OCI-M1 (cell line): ENCODE measurements around the gene OSBPL3.
"Not testable (repeated sequence)": the region's sequence is repeated elsewhere in the genome, so short reads cannot be mapped to it uniquely, and the experiment has no call there.

Experiments used
- DNase-seq: peaks from one replicate; lab custom pipeline; 2025; lab: John Stamatoyannopoulos, UW

The OSBPL3 gene

DNA sequence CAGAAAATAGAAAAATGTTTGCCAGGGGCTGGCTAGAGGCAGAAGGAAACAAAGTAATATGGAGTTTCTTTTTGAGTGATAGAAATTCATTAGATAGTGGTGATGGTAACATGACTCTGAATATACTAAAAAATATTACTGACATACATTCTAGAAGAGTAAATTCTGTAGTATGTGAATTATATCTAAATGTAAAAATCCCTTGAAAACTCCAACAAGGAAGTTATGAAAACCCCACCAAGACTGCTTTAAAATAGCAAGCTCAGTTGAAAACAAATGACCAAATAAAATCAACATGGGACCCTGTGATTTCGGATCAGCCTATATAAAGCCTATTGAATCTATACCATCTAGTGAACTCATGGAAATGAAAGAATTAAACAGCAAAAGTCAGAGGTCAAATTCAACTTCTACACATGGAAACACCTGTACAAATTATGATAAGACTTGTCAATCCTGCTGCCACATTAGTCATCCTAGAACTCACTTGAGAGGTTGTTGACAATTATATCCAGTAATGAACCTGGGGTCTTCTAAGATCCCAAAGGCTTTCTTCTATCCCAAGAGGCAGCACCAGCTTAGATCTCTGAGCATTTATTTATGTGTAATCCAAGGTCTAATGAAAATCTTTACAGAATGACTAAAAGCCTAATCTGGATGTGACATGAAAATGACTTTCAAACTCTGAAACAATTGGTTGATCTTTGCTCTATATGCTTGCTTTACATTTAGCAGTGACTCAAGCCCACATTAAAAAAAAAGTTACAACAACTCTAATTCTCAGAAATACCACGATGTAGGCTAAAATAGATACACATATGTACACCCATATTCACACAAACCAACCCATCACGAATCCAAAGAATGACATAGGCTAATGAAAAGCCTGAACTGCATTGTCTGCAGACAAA, 59.3 kb downstream of the OSBPL3 start:
- peak; percentile 81 for DNase-seq

DNA sequence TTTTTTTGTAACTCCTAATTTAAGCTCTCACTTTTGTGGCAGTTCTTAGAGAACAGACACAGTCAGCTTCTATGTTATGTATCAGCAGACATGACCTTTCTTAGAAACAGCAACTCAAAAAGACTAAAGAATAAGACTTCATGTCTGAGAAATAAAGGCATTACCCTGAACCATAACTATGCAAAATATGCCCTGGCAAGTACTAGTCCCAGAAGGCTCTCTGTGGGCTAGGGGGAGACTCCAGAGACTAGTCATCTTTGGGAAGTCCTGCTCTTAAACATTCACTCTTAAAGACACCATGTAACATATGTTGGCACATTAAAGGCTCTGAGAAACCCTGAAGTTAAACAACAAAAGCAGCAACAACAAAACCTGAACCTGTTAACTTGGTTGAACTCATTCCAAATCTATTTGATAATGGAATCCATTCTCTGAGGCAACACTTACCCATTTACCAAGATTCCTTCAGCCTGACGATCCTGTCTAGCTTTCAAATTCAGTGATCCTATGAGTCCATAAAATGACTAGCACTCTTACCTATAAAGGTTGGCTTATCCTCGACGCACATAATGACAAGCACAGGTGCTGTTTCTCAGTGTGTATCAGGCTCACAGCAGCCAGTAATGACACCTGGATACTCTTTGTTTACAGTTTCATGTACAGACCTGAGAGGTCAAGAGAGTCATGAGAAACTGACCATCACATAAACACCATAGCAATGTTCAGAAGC, 62.3 kb downstream of the OSBPL3 start:
- DNase-seq: no peak

DNA sequence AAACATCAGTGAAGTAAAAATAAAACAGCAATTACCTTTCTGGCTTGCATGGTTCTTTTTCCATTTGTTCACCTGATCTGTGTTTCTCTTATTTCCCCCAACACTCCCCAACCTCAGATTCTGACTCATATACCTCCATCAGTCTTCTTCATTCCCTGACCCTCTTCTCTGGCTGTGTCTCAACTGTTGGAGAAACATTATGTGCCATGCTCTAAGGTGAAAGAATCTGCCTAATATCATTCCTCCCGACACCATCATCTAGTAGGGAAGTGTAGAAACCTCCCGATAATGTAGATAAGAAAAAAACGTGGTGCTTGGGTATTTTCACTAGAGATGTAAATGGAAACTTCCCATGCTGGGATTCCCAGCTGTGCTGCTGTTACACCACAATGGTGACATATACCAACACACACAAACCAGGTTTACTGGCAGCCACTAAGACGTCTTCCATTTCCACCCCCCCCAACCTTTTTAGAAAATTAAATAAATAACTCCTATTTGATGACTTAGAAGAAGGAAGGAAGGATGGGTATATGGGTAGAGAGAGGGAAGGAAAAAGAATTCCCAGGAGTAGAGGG, 63.4 kb downstream of the OSBPL3 start:
- no peak for DNase-seq

DNA sequence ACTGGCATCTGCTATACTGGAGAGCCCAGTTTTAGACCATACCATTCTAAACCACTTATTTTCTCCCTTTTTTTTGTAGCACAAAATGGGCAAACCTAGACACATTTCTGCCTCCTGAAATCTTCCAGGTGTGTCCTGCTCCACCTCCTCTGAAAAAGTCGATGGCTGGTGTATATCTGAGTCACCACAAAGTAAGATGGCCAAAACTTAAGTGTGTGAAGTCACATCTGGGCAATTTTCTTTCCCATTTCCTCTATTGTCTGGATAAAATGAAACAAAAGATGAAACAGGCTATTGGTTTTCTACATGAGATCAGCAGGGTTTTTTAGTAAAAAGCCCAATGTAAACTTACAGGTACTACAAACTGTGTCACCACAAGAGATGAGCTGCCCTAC, 65.5 kb downstream of the OSBPL3 start:
- no peak for DNase-seq

DNA sequence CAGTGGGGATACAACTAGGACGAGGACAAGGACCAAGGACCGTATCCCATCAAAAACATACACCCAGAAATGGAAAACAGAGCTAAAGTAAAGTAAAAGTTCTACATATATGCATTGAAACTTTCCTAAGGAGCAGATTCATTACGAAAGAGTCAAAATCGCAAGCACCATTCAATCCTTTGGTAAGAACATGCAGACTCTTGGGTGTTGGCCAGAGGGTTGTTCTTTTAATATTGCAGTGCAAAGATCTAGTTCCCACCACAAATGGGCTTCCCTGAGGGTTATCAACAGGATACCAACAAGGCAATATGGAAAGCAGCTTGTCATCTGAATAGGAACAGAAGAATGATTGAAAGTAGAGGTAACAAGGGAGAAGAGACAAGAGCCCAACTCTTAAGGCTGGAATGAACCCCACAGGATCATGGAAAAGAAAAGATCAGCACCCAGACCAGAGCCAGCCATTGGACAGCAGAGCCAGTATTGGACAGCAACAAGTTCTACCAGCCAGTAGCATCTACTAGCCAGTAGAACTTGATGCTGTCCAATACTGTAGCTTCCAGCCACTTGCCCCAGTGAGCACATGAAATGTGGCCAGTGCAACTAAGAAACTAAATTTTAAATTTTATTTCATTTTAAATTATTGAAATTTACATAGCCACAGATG, 66.0 kb downstream of the OSBPL3 start:
- no peak for DNase-seq

DNA sequence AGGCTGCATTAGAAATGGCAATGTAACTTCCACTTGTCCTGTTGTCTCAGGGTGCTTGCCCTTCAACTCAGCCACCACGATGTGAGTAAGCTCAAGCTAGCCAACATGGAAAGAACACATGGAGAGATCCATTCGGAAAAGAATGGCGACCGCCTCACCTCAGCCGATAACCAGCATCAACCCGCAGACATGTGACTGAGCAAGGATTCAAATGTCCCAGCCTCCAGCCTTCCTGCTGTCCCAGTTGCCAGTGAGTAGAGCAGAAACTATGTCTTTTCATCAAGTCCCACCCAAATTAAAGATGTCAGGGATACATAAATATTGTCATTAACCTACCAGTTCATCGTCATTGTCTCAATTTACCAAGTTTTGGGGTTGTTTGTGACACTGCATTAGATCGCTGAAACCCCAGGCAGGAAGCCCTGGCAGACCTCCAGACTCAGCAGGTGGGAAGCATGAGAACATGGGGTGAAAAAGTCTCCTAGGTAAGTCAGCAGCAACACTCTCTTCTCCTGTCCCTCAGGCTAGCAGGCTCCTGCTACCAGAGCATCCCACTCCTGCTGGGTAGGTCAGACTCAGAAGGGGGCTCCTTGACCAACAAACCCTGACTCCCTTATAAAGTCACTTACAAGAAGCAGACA, 67.0 kb downstream of the OSBPL3 start:
- DNase-seq: no peak

DNA sequence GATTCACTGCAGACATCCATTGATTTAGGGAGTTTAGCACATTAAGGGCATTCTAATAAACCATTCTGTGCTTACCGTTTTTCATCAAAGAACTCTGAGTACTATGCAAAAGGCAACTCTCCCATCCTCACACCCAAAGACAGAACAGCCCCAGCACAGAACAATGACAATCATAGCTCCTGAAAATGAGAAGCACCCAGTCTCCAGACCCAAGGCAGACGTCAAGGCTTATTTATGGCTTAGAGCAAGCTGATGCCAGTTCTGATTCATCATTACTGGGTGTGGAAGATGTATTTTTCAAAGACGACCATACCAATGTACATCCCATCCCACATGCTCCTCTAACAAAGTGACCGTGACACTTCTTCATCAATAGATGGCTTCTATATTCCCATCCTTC, 67.6 kb downstream of the OSBPL3 start:
- no peak for DNase-seq

DNA sequence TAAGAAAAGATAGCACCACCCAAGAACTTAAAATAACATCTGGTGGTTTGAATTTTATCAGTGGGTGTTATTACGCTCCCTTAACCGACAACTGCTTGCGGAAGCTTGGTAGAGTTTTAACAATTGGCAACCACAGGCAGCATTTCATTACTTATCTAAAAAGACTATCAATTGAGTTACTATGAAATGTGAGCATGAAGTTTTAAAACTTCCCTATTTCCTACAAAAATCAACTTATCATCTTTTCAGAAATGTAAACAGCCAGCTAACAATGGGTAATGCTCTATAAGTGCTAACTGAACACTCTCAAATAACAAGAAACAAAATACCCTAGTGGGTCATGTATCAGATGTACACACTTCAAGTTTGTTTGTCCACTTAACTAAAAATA, 68.8 kb downstream of the OSBPL3 start:
- peak; percentile 86 for DNase-seq

DNA sequence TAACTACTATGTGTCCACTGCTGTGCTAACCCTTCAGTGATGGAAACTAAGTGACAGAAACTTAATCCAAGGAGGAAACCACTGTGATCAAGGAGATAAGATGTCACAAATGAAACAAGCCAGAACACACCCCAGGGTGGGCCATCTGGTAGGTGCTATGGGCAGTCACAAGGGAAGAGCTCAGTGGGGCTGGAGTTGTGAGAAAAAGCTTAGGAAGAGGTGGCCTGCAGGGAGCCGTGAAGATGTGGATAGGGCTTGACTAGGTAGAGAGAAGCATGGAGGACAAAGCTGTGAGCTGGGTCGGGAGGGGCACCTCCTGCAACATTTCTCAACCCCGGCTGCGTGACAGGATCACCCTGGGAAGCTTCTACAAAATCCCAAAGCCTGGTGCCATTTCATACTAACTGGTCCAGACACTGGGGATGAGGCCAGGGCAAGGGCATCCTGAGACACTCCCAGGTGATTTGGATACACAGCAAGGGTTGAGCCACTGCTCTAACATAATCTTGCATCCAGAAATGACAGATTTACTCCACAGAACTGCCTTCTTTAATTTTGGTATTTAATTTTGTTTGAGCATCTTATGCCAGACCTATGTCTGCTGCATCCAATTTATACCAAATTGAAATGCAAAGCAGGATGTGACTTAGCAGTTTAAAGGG, 69.3 kb downstream of the OSBPL3 start:
- peak; percentile 19 for DNase-seq

DNA sequence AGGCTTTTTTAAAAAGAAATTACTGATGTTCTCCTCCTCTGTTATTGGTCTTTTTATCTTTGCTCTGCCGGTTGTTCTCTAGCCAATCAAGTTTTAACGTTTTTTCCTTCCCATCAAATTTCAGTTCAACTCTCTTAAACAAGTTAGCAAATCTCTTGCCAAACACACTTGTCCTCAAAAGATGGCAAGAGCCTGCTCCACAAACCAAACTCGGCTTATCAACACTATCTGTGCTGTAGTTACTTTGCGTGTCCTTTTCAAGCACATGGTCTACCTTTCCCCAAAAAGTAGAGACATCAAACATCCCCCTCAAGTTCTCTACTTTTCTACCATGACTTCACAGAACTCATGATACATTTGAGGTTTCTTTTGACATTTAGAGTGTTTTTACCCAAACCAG, 71.3 kb downstream of the OSBPL3 start:
- peak; percentile 27 for DNase-seq

DNA sequence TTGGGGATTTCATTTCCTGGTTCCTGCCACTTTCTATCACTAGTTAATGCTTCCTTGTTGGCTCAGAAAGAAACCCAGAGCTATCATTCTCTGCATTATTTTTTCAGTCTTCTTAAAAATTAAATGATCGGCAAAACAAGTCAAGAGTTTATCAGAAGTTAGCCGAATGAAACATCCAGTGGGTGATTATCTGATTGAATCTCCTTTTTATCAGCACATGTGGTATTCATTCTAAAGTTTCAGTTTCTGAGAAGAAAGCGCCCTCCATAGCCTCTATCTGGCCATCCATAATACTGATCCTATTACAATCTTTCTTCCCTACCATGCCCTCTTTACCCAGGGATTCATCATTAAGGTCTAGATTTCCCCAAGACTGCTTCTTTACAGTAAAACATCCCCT, 71.8 kb downstream of the OSBPL3 start:
- peak; percentile 31 for DNase-seq

DNA sequence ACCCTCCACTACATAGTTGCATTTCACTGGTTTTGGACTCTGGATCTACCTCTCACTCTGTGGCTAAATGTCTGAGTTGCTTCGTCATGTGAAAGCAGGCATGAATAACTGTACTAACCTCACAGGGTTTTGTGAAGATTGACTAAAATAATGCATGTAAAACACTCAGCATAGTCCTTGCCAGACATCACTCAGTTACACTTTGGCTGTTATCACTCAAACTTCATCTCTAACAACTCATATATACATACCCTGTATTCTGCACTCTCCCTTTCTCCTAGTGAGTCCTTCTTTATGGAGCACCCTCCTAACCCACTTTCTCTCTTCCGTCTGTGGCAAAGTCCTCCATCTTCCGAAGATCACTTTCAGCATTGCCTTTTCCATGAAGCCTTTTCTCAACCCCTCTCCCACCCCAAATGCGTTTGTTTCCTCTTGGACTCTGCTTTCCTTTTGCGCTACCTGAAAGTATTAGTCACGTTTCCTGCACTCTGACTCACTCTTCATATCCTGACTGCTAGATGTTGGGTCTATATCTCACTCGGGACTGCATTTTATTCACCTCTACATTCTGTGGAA, 72.6 kb downstream of the OSBPL3 start:
- no peak for DNase-seq

DNA sequence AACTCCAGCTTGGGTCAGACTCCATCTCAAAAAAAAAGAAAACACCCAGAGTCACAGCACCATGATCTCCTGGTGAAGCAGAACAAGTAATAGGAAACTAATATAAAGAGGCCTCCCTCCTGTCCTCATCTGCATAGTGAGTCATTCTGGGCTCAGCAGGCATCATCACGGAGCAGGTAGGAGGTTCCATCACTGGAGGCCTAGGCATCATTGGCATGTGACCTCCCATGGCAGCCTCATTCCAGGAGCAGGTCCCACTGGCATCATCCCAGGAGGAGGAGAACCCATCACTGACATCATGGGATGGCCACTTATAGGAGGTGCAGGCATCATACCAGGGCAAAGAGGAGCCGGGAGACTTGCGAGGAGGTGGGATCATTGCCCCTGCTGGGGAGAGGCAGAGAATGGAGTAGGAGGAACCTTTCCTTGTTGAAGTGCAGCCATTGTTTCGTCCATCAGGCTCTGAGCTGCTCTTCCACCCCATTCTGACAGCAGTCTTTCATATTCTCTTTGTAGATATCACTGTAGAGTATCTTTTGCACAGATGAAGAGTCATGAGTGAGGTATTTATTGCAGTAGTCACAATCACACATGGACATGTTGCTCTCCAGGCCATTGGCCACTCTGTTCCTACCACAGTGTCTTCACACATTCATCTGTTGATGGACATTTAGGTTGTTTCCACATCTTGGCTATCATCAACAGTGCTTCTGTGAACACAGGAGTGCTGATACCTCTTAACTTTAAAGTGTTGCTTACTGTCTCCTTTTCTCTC, 73.8 kb downstream of the OSBPL3 start:
- no peak for DNase-seq

DNA sequence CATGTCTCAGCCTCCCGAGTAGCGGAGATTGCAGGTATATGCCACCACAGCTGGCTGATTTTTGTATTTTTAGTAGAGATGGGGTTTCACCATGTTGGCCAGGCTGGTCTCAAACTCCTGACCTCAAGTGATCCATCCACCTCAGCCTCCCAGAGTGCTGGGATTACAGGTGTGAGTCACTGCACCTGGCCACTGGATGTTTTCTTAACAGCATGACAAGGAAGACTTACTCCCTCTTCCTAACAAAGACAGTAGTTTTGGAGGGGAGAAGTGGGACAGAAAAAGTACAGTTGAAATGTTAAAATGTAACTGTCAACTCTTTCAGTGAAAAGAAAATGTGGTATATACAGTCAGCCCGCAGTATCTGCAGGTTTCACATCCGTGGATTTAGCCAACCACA, 76.0 kb downstream of the OSBPL3 start:
- not testable (repeated sequence) for DNase-seq

DNA sequence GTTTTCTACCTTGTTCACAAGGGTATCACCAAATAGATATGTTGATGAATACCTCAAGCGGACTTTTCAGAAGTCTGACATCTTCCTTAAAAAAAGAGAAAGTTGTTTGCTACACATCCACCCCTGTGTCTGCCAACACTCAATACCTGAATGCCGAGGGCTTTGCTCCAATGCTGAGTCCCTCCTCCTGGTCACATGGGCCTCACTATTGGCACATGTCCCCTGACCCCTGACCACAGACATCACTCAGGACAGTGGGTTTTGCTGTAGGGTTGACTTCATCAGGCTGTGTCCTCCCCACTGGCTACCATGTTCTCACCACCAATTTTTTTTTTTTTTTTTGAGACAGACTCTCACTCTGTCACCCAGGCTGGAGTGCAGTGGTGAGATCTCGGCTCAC, 76.4 kb downstream of the OSBPL3 start:
- no peak for DNase-seq

DNA sequence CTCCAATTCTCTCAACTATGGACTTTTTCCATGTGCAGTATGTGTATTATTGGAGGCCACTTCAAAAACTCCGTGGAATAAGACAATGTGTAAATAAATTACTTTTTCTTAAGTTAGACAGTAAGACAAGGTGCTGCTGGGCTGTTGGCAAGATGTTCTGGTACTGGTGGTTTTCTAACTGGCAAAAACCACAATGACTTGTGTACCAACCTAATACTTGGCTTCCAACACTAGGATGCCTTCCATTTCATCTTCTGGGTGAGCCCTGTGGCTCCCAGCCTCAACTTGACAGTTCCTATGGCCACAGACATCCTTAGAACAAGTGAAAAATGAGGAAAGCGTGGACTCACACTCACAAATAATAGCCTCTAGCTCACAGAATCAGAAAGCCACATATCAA, 77.0 kb downstream of the OSBPL3 start:
- DNase-seq: no peak

DNA sequence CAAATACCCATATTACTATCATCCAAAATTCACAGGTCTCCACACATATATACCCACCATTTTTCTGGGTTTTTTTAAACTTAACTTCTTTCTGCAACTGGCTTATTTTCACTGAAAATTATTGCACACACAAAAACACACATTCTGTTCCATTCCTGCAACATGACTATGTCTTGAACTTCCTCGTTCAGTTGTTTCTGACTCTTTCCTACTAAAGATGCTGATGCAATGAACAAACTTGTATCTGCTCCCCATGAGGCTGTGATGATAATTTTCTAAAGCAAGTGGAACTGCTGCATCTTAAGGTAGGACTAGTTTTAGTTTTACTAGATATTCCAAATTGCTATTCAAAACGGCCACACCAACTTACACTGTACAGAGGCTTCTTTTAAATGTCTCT, 77.7 kb downstream of the OSBPL3 start:
- peak; percentile 13 for DNase-seq

DNA sequence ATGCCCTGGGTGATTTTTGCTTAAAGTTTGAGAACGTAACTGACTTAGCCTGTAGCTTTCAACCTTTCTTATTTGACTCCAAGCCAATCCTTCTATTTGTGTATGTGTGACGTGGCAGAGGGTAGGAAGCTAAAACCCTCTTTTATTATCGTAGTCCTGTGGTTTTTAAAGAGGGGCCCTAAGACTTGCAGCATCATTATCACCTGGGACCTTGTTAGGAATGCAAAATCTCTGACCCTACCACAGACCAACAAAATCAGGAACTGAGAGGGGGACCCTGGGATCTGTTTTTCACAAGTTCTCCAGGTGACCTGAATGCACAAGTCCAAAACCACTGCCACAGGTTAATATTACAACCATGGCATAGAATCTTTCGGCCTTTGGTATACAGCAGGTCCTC, 80.1 kb downstream of the OSBPL3 start:
- DNase-seq: no peak

DNA sequence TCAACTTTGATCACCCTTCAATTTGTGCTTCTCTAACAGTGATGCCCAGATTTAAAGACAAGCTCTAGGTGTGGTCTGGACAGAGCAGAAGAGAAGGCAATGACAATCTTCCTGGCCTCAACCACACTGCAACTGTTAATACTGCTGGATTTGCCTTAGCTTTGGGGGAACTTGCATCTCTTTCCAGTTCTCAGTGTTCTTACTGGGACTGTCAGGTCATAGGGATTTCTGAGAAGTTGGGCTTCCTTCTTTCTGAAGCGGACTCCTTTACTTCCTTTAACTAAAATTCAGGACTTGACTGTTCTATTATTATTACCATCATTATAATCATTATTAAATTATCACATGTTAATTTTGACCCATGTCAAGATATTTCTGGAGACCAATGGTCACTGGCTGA, 80.8 kb downstream of the OSBPL3 start:
- DNase-seq: no peak

DNA sequence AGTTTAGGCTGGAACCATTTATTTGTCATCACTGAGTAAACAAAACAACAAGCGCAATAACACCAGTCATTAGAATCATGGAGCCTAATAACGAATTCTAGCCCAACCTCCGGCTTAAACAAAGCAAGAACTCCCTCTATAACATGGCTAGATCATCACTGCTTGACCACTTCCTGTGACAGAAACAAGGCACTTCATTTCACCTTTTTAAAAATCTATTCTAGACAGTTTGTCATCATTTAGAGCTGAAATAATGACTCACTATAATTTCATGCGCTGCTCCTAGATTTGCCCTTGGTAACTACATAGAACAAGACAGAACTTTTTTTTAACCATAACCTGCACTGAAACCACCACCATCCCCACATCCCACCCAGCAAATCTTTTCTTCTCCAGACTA, 81.3 kb downstream of the OSBPL3 start:
- DNase-seq: no peak
